HFFc6 (cell line): Measurements from ENCODE around the gene CRYBG1. TPM values are rescaled to one million over a fixed set of nuclear protein-coding genes. Genes with fewer than 3 reads are reported as not detected.

Source experiments
- DNase-seq: peaks from one replicate; pipeline ENCODE4 v3.0.0-alpha.2; 2018
- H3K27ac Mint-ChIP-seq: 2 replicates; pipeline ENCODE4 v1.8.0; 2020; ENCODE audit warnings: mild to moderate bottlenecking, mixed read lengths
- H3K27me3 Mint-ChIP-seq: 2 replicates; pipeline ENCODE4 v1.8.0; 2021; ENCODE audit warnings: mild to moderate bottlenecking, moderate library complexity, mixed read lengths; ENCODE audit not compliant: insufficient read depth
- H3K36me3 Mint-ChIP-seq: 2 replicates; pipeline ENCODE4 v1.8.0; 2021; ENCODE audit warnings: low read depth, mixed read lengths
- H3K4me1 Mint-ChIP-seq: 2 replicates; pipeline ENCODE4 v1.8.0; 2020; ENCODE audit warnings: low read depth, mixed read lengths
- H3K4me3 Mint-ChIP-seq: 2 replicates; pipeline ENCODE4 v1.8.0; 2020; ENCODE audit warnings: mild to moderate bottlenecking, moderate library complexity, mixed read lengths
- H3K9me3 Mint-ChIP-seq: 2 replicates; pipeline ENCODE4 v1.8.0; 2020; ENCODE audit warnings: mild to moderate bottlenecking, mixed read lengths
- CTCF ChIP-seq: fragments of 200-600 bp; sonication (generic); IDR thresholded peaks from 2 replicates; pipeline ENCODE4 v1.5.0; 2021; ENCODE audit warnings: antibody characterized with exemption, mild to moderate bottlenecking
- total RNA-seq, 6 experiments: library from RNA; stranded (reverse); fragmentation: NEBNext Ultra II Directional; extraction: Animal tissue kit (Norgen Biotek cat#: 25700); gene quantifications; 2 replicates in 1 of 6; 3 replicates in 5 of 6; pipeline ENCODE4 v1.2.3, GENCODE V29; 2021

CRYBG1 gene
- total RNA-seq, 6 experiments from 2014 or later, result 8.2 to 10.9 (median 9.8) TPM

- Mint-ChIP-seq H3K36me3 (no peaks in the 10 kb centered on the region), H3K27me3 (peaks cover 23% of the 10 kb centered on the region), H3K27ac (no peak overlapping the region)
Measured at GRCh38 chr6:106377061-106377540, 16.6 kb downstream of the CRYBG1 start.

GRCh38 chr6:106379951-106380350 lies 19.4 kb downstream of the CRYBG1 start:
- Mint-ChIP-seq H3K4me3 (no peak overlapping the region), H3K27ac (no peak overlapping the region), H3K27me3 (peaks cover 16% of the 10 kb centered on the region), H3K9me3 (no peaks in the 10 kb centered on the region), H3K4me1 (peaks cover 5% of the 10 kb centered on the region), H3K36me3 (no peaks in the 10 kb centered on the region)
- no peak for DNase-seq
- no peak for TF ChIP-seq CTCF

More at GRCh38 chr6:106377061-106377540, 16.6 kb downstream of the CRYBG1 start:
- TF ChIP-seq CTCF, result no peak
- H3K9me3 Mint-ChIP-seq, result no peaks in the 10 kb centered on the region
- H3K4me1 Mint-ChIP-seq, result peaks cover 5% of the 10 kb centered on the region
- DNase-seq, result peak; percentile 30
- no peak overlapping the region for H3K4me3 Mint-ChIP-seq

GRCh38 chr6:106380407-106380806 lies 19.9 kb downstream of the CRYBG1 start:
- Mint-ChIP-seq H3K4me3 (no peak overlapping the region), H3K36me3 (no peaks in the 10 kb centered on the region), H3K9me3 (no peaks in the 10 kb centered on the region), H3K27me3 (peaks cover 16% of the 10 kb centered on the region), H3K4me1 (peaks cover 5% of the 10 kb centered on the region), H3K27ac (no peak overlapping the region)
- no peak for TF ChIP-seq CTCF
- DNase-seq, result no peak

GRCh38 chr6:106381223-106381622 lies 20.7 kb downstream of the CRYBG1 start:
- H3K4me3 Mint-ChIP-seq, result no peak overlapping the region
- peaks cover 20% of the 10 kb centered on the region for H3K27me3 Mint-ChIP-seq
- no peak for TF ChIP-seq CTCF
- H3K4me1 Mint-ChIP-seq, result peaks cover 5% of the 10 kb centered on the region
- no peak overlapping the region for H3K27ac Mint-ChIP-seq
- DNase-seq, result no peak
- H3K9me3 Mint-ChIP-seq, result no peaks in the 10 kb centered on the region
- no peaks in the 10 kb centered on the region for H3K36me3 Mint-ChIP-seq

DNA sequence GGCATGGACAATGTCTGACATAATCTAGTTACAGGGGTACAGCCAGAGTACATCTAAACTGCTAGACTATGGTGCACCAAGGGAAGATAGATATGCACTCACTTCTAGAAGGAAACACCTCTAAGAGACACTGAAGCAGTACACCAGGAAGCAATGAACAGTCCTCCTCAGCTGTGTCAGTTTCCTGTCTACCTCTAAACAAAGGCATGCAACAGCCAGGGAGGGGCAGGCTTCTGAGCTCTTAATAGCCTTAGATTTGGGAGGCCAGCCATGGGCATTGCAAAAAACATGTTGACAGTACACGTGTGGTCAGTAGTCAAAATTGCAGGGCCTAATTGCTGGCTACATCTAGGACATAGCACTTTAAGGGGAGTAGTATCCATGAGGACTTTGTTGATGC lies 21.4 kb downstream of the CRYBG1 start:
- no peaks in the 10 kb centered on the region for H3K36me3 Mint-ChIP-seq
- no peaks in the 10 kb centered on the region for H3K9me3 Mint-ChIP-seq
- H3K4me3 Mint-ChIP-seq, result no peak overlapping the region
- DNase-seq, result no peak
- H3K27me3 Mint-ChIP-seq, result peaks cover 21% of the 10 kb centered on the region
- peaks cover 5% of the 10 kb centered on the region for H3K4me1 Mint-ChIP-seq
- H3K27ac Mint-ChIP-seq, result no peak overlapping the region
- TF ChIP-seq CTCF, result no peak

DNA sequence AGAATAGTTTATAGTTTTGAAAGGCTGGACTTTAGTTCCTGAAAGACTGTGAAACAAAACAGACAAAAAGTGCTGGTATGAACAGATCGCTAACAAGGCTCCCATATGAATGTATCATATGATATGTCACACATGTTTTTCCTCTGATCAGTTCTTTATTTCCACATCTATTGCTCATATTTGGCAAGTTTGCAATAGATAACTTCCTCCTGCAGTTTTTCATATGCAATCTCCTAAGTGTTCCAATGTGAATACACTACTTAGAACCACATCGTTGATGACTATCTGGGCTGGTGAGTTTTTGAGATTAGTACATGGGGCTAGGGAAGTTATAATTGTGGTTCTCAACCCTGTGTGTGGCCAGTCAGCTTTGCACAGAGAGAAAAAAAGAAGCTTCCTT lies 23.1 kb downstream of the CRYBG1 start:
- no peaks in the 10 kb centered on the region for H3K4me1 Mint-ChIP-seq
- no peak for DNase-seq
- H3K27ac Mint-ChIP-seq, result no peak overlapping the region
- H3K27me3 Mint-ChIP-seq, result peaks cover 22% of the 10 kb centered on the region
- TF ChIP-seq CTCF, result no peak
- no peak overlapping the region for H3K4me3 Mint-ChIP-seq
- no peaks in the 10 kb centered on the region for H3K36me3 Mint-ChIP-seq
- no peaks in the 10 kb centered on the region for H3K9me3 Mint-ChIP-seq
